ENCODE results near the gene ZMYND8.

ZMYND8 gene

DNA sequence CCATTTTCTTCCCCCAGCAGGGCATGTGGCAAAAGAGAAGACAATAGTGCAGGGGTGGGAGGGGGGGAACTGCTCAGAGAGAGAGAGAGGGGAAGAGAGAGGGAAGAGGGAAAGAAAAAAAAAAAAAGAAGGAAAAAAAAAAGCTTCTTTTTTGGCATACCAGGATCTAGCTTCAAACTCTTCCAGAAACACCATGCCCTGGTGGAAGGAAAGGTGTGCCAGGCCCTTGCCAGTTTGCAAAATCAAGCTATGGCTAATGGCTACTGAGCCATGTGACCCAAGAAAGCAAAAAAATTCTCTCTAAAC, 326 bp downstream of the ZMYND8 start:
- POLR2A ChIA-PET, result interaction anchor here (0.8 to 3.8 kb wide), 12 partner anchors 10 to 90 kb away, joined by 3 to 20 read pairs (median 8); no protein-coding TSS in a partner anchor
- CTCF ChIA-PET, result interaction anchor here (0.9 to 1.1 kb wide), 2 partner anchors 9 to 83 kb away, joined by 3 to 4 read pairs; no protein-coding TSS in a partner anchor
- TF ChIP-seq SUZ12 (IDR thresholded peaks at IDR 0.05), result no peak
- TF ChIP-seq ARNT (IDR thresholded peaks at IDR 0.05), result no peak
- no peak for TF ChIP-seq ELF4 (IDR thresholded peaks at IDR 0.05)
- TF ChIP-seq FOXM1 (IDR thresholded peaks at IDR 0.05; ENCODE audit: borderline replicate concordance), result no peak
- no peak for TF ChIP-seq NFRKB (IDR thresholded peaks at IDR 0.05)
- no peak for TF ChIP-seq SP1 (IDR thresholded peaks at IDR 0.05)
- no peak for TF ChIP-seq BHLHE40 (IDR thresholded peaks at IDR 0.05; ENCODE audit: borderline replicate concordance)
- no peak for TF ChIP-seq LEF1 (IDR thresholded peaks at IDR 0.05; ENCODE audit: borderline replicate concordance)
- TF ChIP-seq FOXK2 (IDR thresholded peaks at IDR 0.05), result no peak
- no peak for TF ChIP-seq TARDBP (IDR thresholded peaks at IDR 0.05)
- no peak for TF ChIP-seq CTBP1 (IDR thresholded peaks at IDR 0.05; ENCODE audit: borderline replicate concordance)
- DNase-seq (ENCODE audit: extremely low spot score), result no peak

DNA sequence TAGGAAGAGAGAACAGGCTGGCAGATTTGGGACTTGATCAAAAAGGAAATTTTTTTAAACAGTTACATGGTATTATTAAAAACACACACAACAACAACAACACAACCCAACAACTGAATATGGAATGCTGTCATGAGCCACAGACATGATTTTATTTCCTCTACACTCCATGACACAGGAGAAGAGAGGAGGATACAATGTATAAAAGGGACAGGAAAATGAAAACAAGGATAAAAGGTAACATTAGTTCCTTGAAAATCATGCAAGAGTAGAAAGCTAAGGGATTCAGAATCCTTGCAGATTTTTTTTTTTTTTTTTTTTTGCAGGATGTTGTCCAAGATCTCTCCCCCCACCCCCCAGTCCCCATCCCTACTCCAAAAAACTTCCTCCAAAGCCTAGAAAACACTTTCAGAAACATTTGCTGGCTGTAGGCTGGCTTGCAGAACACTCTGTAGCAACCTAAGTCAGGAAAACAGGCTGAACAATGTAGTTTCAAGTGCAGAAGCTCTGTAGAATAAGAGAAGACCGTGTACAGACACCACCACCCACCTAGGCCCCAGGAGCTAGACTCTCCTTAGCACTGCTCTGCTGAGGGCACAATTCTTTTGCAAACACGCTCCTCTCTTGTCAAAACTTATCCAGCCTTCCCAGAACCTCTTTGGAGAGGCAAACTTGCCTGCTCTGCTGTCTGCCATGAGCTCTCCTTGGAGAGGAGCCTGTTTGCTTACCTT, 845 bp downstream of the ZMYND8 start:
- POLR2A ChIA-PET, result interaction anchor here (0.9 to 3.8 kb wide), 10 partner anchors 10 to 90 kb away, joined by 3 to 20 read pairs (median 8); no protein-coding TSS in a partner anchor
- no peak for DNase-seq (ENCODE audit: extremely low spot score)
- CTCF ChIA-PET, result interaction anchor here (0.9 to 1.1 kb wide), 2 partner anchors 10 to 82 kb away, joined by 3 to 4 read pairs; no protein-coding TSS in a partner anchor
- TF ChIP-seq FOXK2 (IDR thresholded peaks at IDR 0.05) (no peak), ZNF384 (IDR thresholded peaks at IDR 0.05) (no peak)

DNA sequence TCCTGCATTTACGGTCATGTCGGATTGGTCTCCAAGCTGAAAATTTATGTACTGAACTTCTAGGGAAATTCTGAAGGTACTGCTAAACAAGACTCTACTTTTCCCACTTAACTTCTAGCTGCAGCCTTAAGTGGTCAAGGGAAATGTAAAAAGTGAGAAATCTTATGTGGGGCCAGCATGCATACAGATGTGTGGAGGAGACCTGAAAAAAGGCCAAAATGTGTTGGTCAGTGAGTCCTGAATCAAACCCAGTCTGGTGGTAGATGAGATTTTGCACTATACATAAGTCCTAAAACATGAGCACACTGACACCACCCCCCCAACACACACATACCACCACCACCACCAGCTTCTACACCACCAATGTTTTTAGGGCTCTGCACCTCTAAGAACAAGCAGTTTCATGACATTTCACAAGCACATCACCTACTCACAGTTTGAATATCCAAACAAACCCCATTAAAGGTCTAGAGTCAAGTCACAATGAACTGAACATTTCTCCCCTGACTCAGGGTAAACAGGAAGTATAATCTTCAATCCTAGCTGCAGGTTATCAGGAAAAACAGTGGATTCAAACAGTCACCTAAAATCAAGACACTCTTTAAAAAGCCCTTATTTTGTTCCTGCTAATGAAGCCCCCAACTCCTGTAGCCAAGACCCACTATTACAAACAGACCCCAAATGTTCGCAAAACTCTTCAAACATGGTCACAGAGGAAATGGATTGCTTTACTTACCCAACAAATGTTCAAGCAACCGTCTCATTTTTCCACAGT, 1.6 kb downstream of the ZMYND8 start:
- ChIA-PET POLR2A (interaction anchor here (0.7 to 2.1 kb wide), 2 partner anchors 11 to 26 kb away, joined by 3 to 7 read pairs; no protein-coding TSS in a partner anchor), CTCF (interaction anchor here (0.7 kb wide), 1 partner anchor 16 kb away, joined by 3 read pairs; no protein-coding TSS in a partner anchor)
- no peak for DNase-seq (ENCODE audit: extremely low spot score)
- TF ChIP-seq TARDBP (IDR thresholded peaks at IDR 0.05), result no peak
- TF ChIP-seq NFRKB (IDR thresholded peaks at IDR 0.05), result no peak
- TF ChIP-seq SUZ12 (IDR thresholded peaks at IDR 0.05), result no peak
- TF ChIP-seq LEF1 (IDR thresholded peaks at IDR 0.05; ENCODE audit: borderline replicate concordance), result no peak
- TF ChIP-seq ARNT (IDR thresholded peaks at IDR 0.05), result no peak
- no peak for TF ChIP-seq ELF4 (IDR thresholded peaks at IDR 0.05)
- no peak for TF ChIP-seq HDGF (IDR thresholded peaks at IDR 0.05; ENCODE audit: borderline replicate concordance)
- no peak for TF ChIP-seq FOXK2 (IDR thresholded peaks at IDR 0.05)
- TF ChIP-seq ZNF384 (IDR thresholded peaks at IDR 0.05), result no peak
- no peak for TF ChIP-seq CTBP1 (IDR thresholded peaks at IDR 0.05; ENCODE audit: borderline replicate concordance)
- no peak for TF ChIP-seq SP1 (IDR thresholded peaks at IDR 0.05)
- TF ChIP-seq BHLHE40 (IDR thresholded peaks at IDR 0.05; ENCODE audit: borderline replicate concordance), result no peak
- TF ChIP-seq, protein P1, sequence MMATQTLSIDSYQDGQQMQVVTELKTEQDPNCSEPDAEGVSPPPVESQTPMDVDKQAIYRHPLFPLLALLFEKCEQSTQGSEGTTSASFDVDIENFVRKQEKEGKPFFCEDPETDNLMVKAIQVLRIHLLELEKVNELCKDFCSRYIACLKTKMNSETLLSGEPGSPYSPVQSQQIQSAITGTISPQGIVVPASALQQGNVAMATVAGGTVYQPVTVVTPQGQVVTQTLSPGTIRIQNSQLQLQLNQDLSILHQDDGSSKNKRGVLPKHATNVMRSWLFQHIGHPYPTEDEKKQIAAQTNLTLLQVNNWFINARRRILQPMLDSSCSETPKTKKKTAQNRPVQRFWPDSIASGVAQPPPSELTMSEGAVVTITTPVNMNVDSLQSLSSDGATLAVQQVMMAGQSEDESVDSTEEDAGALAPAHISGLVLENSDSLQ (IDR thresholded peaks at IDR 0.05), result no peak
- no peak for TF ChIP-seq FOXM1 (IDR thresholded peaks at IDR 0.05; ENCODE audit: borderline replicate concordance)
- no peak for TF ChIP-seq L3MBTL2 (conservative IDR thresholded peaks at IDR 0.05)

DNA sequence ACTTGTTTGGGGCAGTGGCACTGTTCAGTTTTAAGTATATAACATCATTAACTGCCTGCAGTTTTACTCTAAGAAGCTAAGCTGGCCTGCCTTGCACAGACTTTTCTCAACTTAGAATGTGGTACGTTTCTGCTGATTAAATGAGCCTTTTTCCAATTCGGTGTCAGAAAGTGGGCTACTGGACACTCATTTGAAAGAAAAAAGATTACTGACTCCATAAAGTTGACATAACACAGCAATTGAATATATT, 2.1 kb downstream of the ZMYND8 start:
- TF ChIP-seq TARDBP (IDR thresholded peaks at IDR 0.05) (no peak), HDGF (IDR thresholded peaks at IDR 0.05; ENCODE audit: borderline replicate concordance) (no peak), CTBP1 (IDR thresholded peaks at IDR 0.05; ENCODE audit: borderline replicate concordance) (no peak), FOXM1 (IDR thresholded peaks at IDR 0.05; ENCODE audit: borderline replicate concordance) (no peak), ELF4 (IDR thresholded peaks at IDR 0.05) (no peak), ZNF384 (IDR thresholded peaks at IDR 0.05) (no peak), FOXK2 (IDR thresholded peaks at IDR 0.05) (no peak), L3MBTL2 (conservative IDR thresholded peaks at IDR 0.05) (no peak), FOXA1 (IDR thresholded peaks at IDR 0.05) (no peak), SUZ12 (IDR thresholded peaks at IDR 0.05) (no peak), SP1 (IDR thresholded peaks at IDR 0.05) (no peak), LEF1 (IDR thresholded peaks at IDR 0.05; ENCODE audit: borderline replicate concordance) (no peak), BHLHE40 (IDR thresholded peaks at IDR 0.05; ENCODE audit: borderline replicate concordance) (no peak), ARNT (IDR thresholded peaks at IDR 0.05) (no peak), NFRKB (IDR thresholded peaks at IDR 0.05) (no peak)
- TF ChIP-seq, protein P1 (IDR thresholded peaks at IDR 0.05), result no peak
- ChIA-PET POLR2A (interaction anchor here (0.7 to 2.2 kb wide), 2 partner anchors 10 to 25 kb away, joined by 3 to 7 read pairs; no protein-coding TSS in a partner anchor), CTCF (interaction anchor here (0.6 to 0.7 kb wide), 2 partner anchors 15 to 19 kb away, joined by 3 read pairs; no protein-coding TSS in a partner anchor)
- no peak for DNase-seq (ENCODE audit: extremely low spot score)

DNA sequence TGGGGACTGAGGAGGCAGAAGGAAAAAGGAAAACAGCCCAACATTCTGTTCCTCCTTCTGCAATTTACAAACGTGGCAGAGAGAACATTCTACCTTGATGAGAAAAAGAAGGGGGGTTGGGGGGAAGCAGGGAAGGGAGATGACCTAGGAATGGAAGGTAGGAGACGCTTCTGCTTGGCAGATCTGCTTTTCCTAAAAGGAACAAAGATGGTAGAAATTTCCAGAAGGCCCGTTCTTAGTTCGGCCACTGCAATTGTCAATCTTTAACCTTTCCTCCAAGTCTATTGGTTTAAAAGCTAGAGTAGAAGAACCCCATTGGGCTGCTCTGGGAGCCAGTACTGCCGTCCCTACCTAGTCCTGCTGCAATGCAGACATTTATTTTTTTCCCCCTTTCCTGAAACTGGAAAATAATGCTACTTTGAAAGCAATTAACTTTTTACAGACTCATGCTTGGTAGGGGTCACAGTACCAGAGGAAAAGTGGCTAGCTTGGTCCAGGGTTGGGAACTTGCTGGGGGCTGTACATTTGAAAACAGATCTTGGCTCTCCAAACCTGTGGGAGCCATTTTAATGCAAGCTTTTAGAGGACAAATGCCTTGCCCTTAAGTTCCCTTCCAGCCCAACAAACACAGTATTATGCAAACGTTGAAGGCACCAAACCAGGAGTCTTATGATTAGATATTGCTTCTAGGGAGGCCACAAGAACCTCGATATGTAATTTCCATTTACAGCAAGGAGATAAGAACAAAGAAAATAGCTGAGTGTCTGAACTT, 2.6 kb downstream of the ZMYND8 start:
- CTCF ChIA-PET, result interaction anchor here (0.6 to 0.7 kb wide), 2 partner anchors 15 to 19 kb away, joined by 3 read pairs; no protein-coding TSS in a partner anchor
- POLR2A ChIA-PET, result interaction anchor here (2.2 kb wide), 1 partner anchor 10 kb away, joined by 7 read pairs; no protein-coding TSS in a partner anchor
- no peak for DNase-seq (ENCODE audit: extremely low spot score)
- TF ChIP-seq CTBP1 (IDR thresholded peaks at IDR 0.05; ENCODE audit: borderline replicate concordance), result no peak
- TF ChIP-seq SUZ12 (IDR thresholded peaks at IDR 0.05), result no peak
- no peak for TF ChIP-seq NFRKB (IDR thresholded peaks at IDR 0.05)
- TF ChIP-seq ZNF384 (IDR thresholded peaks at IDR 0.05), result no peak
- no peak for TF ChIP-seq FOXK2 (IDR thresholded peaks at IDR 0.05)
- no peak for TF ChIP-seq FOXA1 (IDR thresholded peaks at IDR 0.05)
- no peak for TF ChIP-seq ELF4 (IDR thresholded peaks at IDR 0.05)
- TF ChIP-seq TARDBP (IDR thresholded peaks at IDR 0.05), result no peak
- TF ChIP-seq L3MBTL2 (conservative IDR thresholded peaks at IDR 0.05), result no peak
- TF ChIP-seq SP1 (IDR thresholded peaks at IDR 0.05), result no peak
- TF ChIP-seq FOXM1 (IDR thresholded peaks at IDR 0.05; ENCODE audit: borderline replicate concordance), result no peak
- TF ChIP-seq HDGF (IDR thresholded peaks at IDR 0.05; ENCODE audit: borderline replicate concordance), result no peak
- TF ChIP-seq LEF1 (IDR thresholded peaks at IDR 0.05; ENCODE audit: borderline replicate concordance), result no peak
- TF ChIP-seq BHLHE40 (IDR thresholded peaks at IDR 0.05; ENCODE audit: borderline replicate concordance), result no peak
- TF ChIP-seq ARNT (IDR thresholded peaks at IDR 0.05), result no peak
- TF ChIP-seq, protein P1 (IDR thresholded peaks at IDR 0.05), result no peak
